Astrocyte (in vitro differentiated cells and primary cell): ENCODE measurements around the gene DCBLD2. TPM values are rescaled to one million over a fixed set of nuclear protein-coding genes. Genes with fewer than 3 reads are reported as not detected.

Experiments
- DNase-seq: peaks from one replicate; pipeline ENCODE4 v3.0.0-alpha.2; 2010; ENCODE audit warnings: low read depth
- FAIRE-seq: peaks from 2 replicates; lab custom pipeline; 2011; peaks lifted over from hg19 to GRCh38; lab: Jason Lieb, UNC
- H2AFZ ChIP-seq: 2 replicates; pipeline ENCODE4 v1.6.0; 2012; ENCODE audit warnings: low read depth, low read length, inconsistent platforms
- H3K27ac ChIP-seq: 2 replicates; pipeline ENCODE4 v1.5.1; 2011; ENCODE audit warnings: low read depth, low read length, inconsistent platforms
- H3K27me3 ChIP-seq: 2 replicates; pipeline ENCODE4 v1.6.0; 2011; ENCODE audit warnings: low read length, inconsistent platforms; ENCODE audit not compliant: insufficient read depth
- H3K36me3 ChIP-seq: 2 replicates; pipeline ENCODE4 v1.5.1; 2011; ENCODE audit warnings: low read length, inconsistent platforms; ENCODE audit not compliant: insufficient read depth
- H3K4me1 ChIP-seq: 2 replicates; pipeline ENCODE4 v1.5.1; 2011; ENCODE audit warnings: low read length, inconsistent platforms; ENCODE audit not compliant: insufficient read depth
- H3K4me2 ChIP-seq: 2 replicates; pipeline ENCODE4 v1.6.0; 2012; ENCODE audit warnings: low read length, inconsistent platforms
- H3K4me3 ChIP-seq: 2 replicates; pipeline ENCODE4 v1.5.1; 2011; ENCODE audit warnings: low read depth, mild to moderate bottlenecking, low read length, inconsistent platforms; ENCODE audit not compliant: insufficient read depth
- H3K79me2 ChIP-seq: 2 replicates; pipeline ENCODE4 v1.6.0; 2012; ENCODE audit warnings: mild to moderate bottlenecking, low read length, inconsistent platforms; ENCODE audit not compliant: insufficient read depth
- H3K9ac ChIP-seq: 2 replicates; pipeline ENCODE4 v1.6.0; 2012; ENCODE audit warnings: mild to moderate bottlenecking, low read length, inconsistent platforms
- H3K9me3 ChIP-seq: 2 replicates; pipeline ENCODE4 v1.5.1; 2012; ENCODE audit warnings: low read depth, mild to moderate bottlenecking, low read length, inconsistent platforms; ENCODE audit not compliant: insufficient read depth
- H4K20me1 ChIP-seq: 2 replicates; pipeline ENCODE4 v1.6.0; 2012; ENCODE audit warnings: low read length, inconsistent platforms; ENCODE audit not compliant: insufficient read depth
- H3K27ac Mint-ChIP-seq: one replicate; pipeline ENCODE4 v1.8.0; 2021; ENCODE audit warnings: mild to moderate bottlenecking, mixed read lengths; ENCODE audit not compliant: unreplicated experiment
- H3K27me3 Mint-ChIP-seq: one replicate; pipeline ENCODE4 v1.8.0; 2021; ENCODE audit warnings: low read depth, mixed read lengths; ENCODE audit not compliant: unreplicated experiment
- H3K36me3 Mint-ChIP-seq: one replicate; pipeline ENCODE4 v1.8.0; 2021; ENCODE audit warnings: low read depth, mixed read lengths; ENCODE audit not compliant: unreplicated experiment
- H3K4me1 Mint-ChIP-seq: one replicate; pipeline ENCODE4 v1.8.0; 2021; ENCODE audit warnings: low read depth, mixed read lengths; ENCODE audit not compliant: unreplicated experiment
- H3K4me3 Mint-ChIP-seq: one replicate; pipeline ENCODE4 v1.8.0; 2021; ENCODE audit warnings: mild to moderate bottlenecking, moderate library complexity, mixed read lengths; ENCODE audit not compliant: unreplicated experiment
- H3K9me3 Mint-ChIP-seq: one replicate; pipeline ENCODE4 v1.8.0; 2021; ENCODE audit warnings: mild to moderate bottlenecking, mixed read lengths; ENCODE audit not compliant: unreplicated experiment
- CTCF ChIP-seq: IDR thresholded peaks from 2 replicates; pipeline ENCODE4 v1.5.1; 2011; ENCODE audit warnings: low read depth, mild to moderate bottlenecking, inconsistent platforms, low read length, moderate library complexity; ENCODE audit not compliant: insufficient read depth
- EZH2 ChIP-seq: IDR thresholded peaks from 2 replicates; pipeline ENCODE4 v1.6.1; 2012; ENCODE audit warnings: mild to moderate bottlenecking, low read length, inconsistent platforms; ENCODE audit not compliant: insufficient read depth
- total RNA-seq: library from RNA; stranded (reverse); gene quantifications from 2 replicates; pipeline ENCODE4 v1.2.1, GENCODE V29; 2021

The DCBLD2 gene
- total RNA-seq, 1 donor from 2014 or later, result 243 TPM

- H3K4me3 ChIP-seq, result no peak overlapping the region
- DNase-seq (no peak), FAIRE-seq (no peak)
- H3K36me3 ChIP-seq, result peaks cover 67% of the 10 kb centered on the region
- peaks cover 60% of the 10 kb centered on the region for H4K20me1 ChIP-seq
- Mint-ChIP-seq H3K27ac (no peak overlapping the region), H3K4me1 (no peaks in the 10 kb centered on the region), H3K9me3 (no peaks in the 10 kb centered on the region), H3K4me3 (no peak overlapping the region), H3K27me3 (no peaks in the 10 kb centered on the region), H3K36me3 (peaks cover 9% of the 10 kb centered on the region)
- TF ChIP-seq CTCF (no peak), EZH2 (no peak)
- H3K9ac ChIP-seq, result no peak overlapping the region
- no peaks in the 10 kb centered on the region for H3K27me3 ChIP-seq
- no peak overlapping the region for H2AFZ ChIP-seq
- no peaks in the 10 kb centered on the region for H3K9me3 ChIP-seq
- no peaks in the 10 kb centered on the region for H3K4me1 ChIP-seq
- H3K79me2 ChIP-seq, result peaks cover 10% of the 10 kb centered on the region
- no peak overlapping the region for H3K27ac ChIP-seq
- H3K4me2 ChIP-seq, result no peak overlapping the region
Observed at GRCh38 chr3:98799479-98799878, 102.0 kb downstream of the DCBLD2 start.

GRCh38 chr3:98798820-98799219 lies 102.7 kb downstream of the DCBLD2 start:
- H3K9me3 ChIP-seq, result no peaks in the 10 kb centered on the region
- Mint-ChIP-seq H3K36me3 (peaks cover 9% of the 10 kb centered on the region), H3K4me3 (no peak overlapping the region), H3K9me3 (no peaks in the 10 kb centered on the region), H3K4me1 (peaks cover 3% of the 10 kb centered on the region), H3K27me3 (no peaks in the 10 kb centered on the region), H3K27ac (no peak overlapping the region)
- DNase-seq, result no peak
- TF ChIP-seq CTCF (no peak), EZH2 (no peak)
- peaks cover 67% of the 10 kb centered on the region for H3K36me3 ChIP-seq
- H3K4me3 ChIP-seq, result no peak overlapping the region
- peaks cover 10% of the 10 kb centered on the region for H3K79me2 ChIP-seq
- no peak for FAIRE-seq
- H3K4me2 ChIP-seq, result no peak overlapping the region
- peaks cover 60% of the 10 kb centered on the region for H4K20me1 ChIP-seq
- no peak overlapping the region for H2AFZ ChIP-seq
- H3K27ac ChIP-seq, result no peak overlapping the region
- no peaks in the 10 kb centered on the region for H3K4me1 ChIP-seq
- no peaks in the 10 kb centered on the region for H3K27me3 ChIP-seq
- no peak overlapping the region for H3K9ac ChIP-seq

- Mint-ChIP-seq H3K36me3 (peaks cover 7% of the 10 kb centered on the region), H3K4me3 (no peak overlapping the region), H3K27me3 (no peaks in the 10 kb centered on the region), H3K9me3 (no peaks in the 10 kb centered on the region), H3K4me1 (peaks cover 3% of the 10 kb centered on the region), H3K27ac (no peak overlapping the region)
- Histone ChIP-seq H3K4me1 (no peaks in the 10 kb centered on the region), H3K79me2 (peaks cover 10% of the 10 kb centered on the region), H3K9me3 (no peaks in the 10 kb centered on the region), H3K27ac (no peak overlapping the region), H3K4me2 (no peak overlapping the region), H3K9ac (no peak overlapping the region), H3K36me3 (peaks cover 67% of the 10 kb centered on the region), H4K20me1 (peaks cover 65% of the 10 kb centered on the region), H2AFZ (no peak overlapping the region), H3K4me3 (no peak overlapping the region), H3K27me3 (no peaks in the 10 kb centered on the region)
- no peak for FAIRE-seq
- no peak for TF ChIP-seq CTCF
- no peak for TF ChIP-seq EZH2
- no peak for DNase-seq
Observed at GRCh38 chr3:98797905-98798304, 103.6 kb downstream of the DCBLD2 start.
